RWPE2 (cell line): Measurements from ENCODE around the gene RGS16.

Experiments used
- ATAC-seq: fragments of 200-7000 bp; cut with Tn5 transposase; 3 replicates; pipeline ENCODE4 v1.9.1; 2021; ENCODE audit warnings: low read depth
- DNase-seq: peaks from one replicate; pipeline ENCODE4 v3.0.0-alpha.2; 2020; ENCODE audit warnings: low spot score
- H3K27ac ChIP-seq: fragments of 450-650 bp; 2 replicates; pipeline ENCODE4 v1.5.1; 2017; ENCODE audit warnings: mild to moderate bottlenecking; ENCODE audit not compliant: poor library complexity, severe bottlenecking
- H3K27me3 ChIP-seq: fragments of 250-450 bp; sonication (Bioruptor Pico); 2 replicates; pipeline ENCODE4 v1.5.1; 2021; ENCODE audit warnings: mild to moderate bottlenecking, moderate library complexity; ENCODE audit not compliant: insufficient read depth, poor library complexity, severe bottlenecking
- H3K36me3 ChIP-seq: fragments of 250-450 bp; sonication (Bioruptor Pico); 2 replicates; pipeline ENCODE4 v1.5.1; 2020; ENCODE audit warnings: low read depth, mild to moderate bottlenecking, moderate library complexity
- H3K4me1 ChIP-seq: fragments of 250-450 bp; sonication (Bioruptor Pico); 2 replicates; pipeline ENCODE4 v1.5.1; 2021; ENCODE audit warnings: mild to moderate bottlenecking, moderate library complexity; ENCODE audit not compliant: insufficient read depth, poor library complexity, severe bottlenecking
- H3K4me3 ChIP-seq: fragments of 250-450 bp; sonication (Bioruptor Pico); 2 replicates; pipeline ENCODE4 v1.5.1; 2021; ENCODE audit warnings: mild to moderate bottlenecking, moderate library complexity; ENCODE audit not compliant: severe bottlenecking
- H3K9me3 ChIP-seq: fragments of 250-450 bp; sonication (Bioruptor Pico); 2 replicates; pipeline ENCODE4 v1.5.1; 2021; ENCODE audit warnings: mild to moderate bottlenecking, moderate library complexity; ENCODE audit not compliant: severe bottlenecking
- CTCF ChIP-seq: fragments of 450-650 bp; IDR thresholded peaks from one replicate; pipeline ENCODE4 v1.5.1; 2017; ENCODE audit warnings: mild to moderate bottlenecking, moderate library complexity; ENCODE audit not compliant: poor library complexity, severe bottlenecking

Gene RGS16

GRCh38 chr1:182574156-182574555, 30.0 kb downstream of the RGS16 start:
- H3K27ac ChIP-seq, result no peak overlapping the region
- DNase-seq (no peak), ATAC-seq (no peak)
- no peaks in the 10 kb centered on the region for H3K36me3 ChIP-seq
- peaks cover 7% of the 10 kb centered on the region for H3K4me1 ChIP-seq
- H3K4me3 ChIP-seq, result no peak overlapping the region
- TF ChIP-seq CTCF, result no peak
- H3K9me3 ChIP-seq, result no peaks in the 10 kb centered on the region
- no peaks in the 10 kb centered on the region for H3K27me3 ChIP-seq

GRCh38 chr1:182570611-182570970, 33.6 kb downstream of the RGS16 start:
- H3K27me3 ChIP-seq, result peaks cover 4% of the 10 kb centered on the region
- H3K27ac ChIP-seq, result no peak overlapping the region
- no peak overlapping the region for H3K4me3 ChIP-seq
- no peak for TF ChIP-seq CTCF
- no peaks in the 10 kb centered on the region for H3K36me3 ChIP-seq
- H3K4me1 ChIP-seq, result peaks cover under 1% of the 10 kb centered on the region
- H3K9me3 ChIP-seq, result no peaks in the 10 kb centered on the region
- DNase-seq (no peak), ATAC-seq (no peak)

- no peak for TF ChIP-seq CTCF
- no peak for DNase-seq
- Histone ChIP-seq H3K4me3 (no peak overlapping the region), H3K9me3 (no peaks in the 10 kb centered on the region), H3K27me3 (peaks cover 4% of the 10 kb centered on the region), H3K36me3 (no peaks in the 10 kb centered on the region), H3K27ac (no peak overlapping the region), H3K4me1 (no peaks in the 10 kb centered on the region)
- ATAC-seq, result no peak
Measured at GRCh38 chr1:182569939-182570610, 34.1 kb downstream of the RGS16 start.

GRCh38 chr1:182568647-182569284, 35.4 kb downstream of the RGS16 start:
- no peak for DNase-seq
- Histone ChIP-seq H3K27ac (no peak overlapping the region), H3K27me3 (peaks cover 4% of the 10 kb centered on the region), H3K4me3 (no peak overlapping the region), H3K4me1 (no peaks in the 10 kb centered on the region), H3K36me3 (no peaks in the 10 kb centered on the region), H3K9me3 (no peaks in the 10 kb centered on the region)
- TF ChIP-seq CTCF, result no peak
- no peak for ATAC-seq

GRCh38 chr1:182567629-182568028, 36.6 kb downstream of the RGS16 start:
- ATAC-seq (no peak), DNase-seq (no peak)
- Histone ChIP-seq H3K36me3 (no peaks in the 10 kb centered on the region), H3K27ac (no peak overlapping the region), H3K4me3 (no peak overlapping the region), H3K4me1 (no peaks in the 10 kb centered on the region), H3K27me3 (peaks cover 4% of the 10 kb centered on the region), H3K9me3 (no peaks in the 10 kb centered on the region)
- no peak for TF ChIP-seq CTCF
